Keratinocyte (primary cell): ENCODE results near the gene LZTR1.

Source experiments
- EZH2 ChIP-seq: IDR thresholded peaks from one replicate; pipeline ENCODE4 v1.6.1; 2012; ENCODE audit warnings: inconsistent platforms, mild to moderate bottlenecking, low read length, moderate library complexity
- TF ChIP-seq, protein P1 (sequence below), 3 experiments: IDR thresholded peaks in 1 of 3; conservative IDR thresholded peaks in 1 of 3; optimal IDR thresholded peaks in 1 of 3; 2 replicates in 2 of 3; 3 replicates in 1 of 3; pipeline versions ENCODE3 to v1.5.1; 2011; ENCODE audit warnings: low read length in 3 of 3, mild to moderate bottlenecking in 3 of 3, moderate library complexity in 2 of 3, control low read depth in 1 of 3, inconsistent platforms in 1 of 3; ENCODE audit not compliant: insufficient read depth in 2 of 3; ENCODE audit errors: extremely low read depth in 1 of 3

- TF ChIP-seq, protein P1, sequence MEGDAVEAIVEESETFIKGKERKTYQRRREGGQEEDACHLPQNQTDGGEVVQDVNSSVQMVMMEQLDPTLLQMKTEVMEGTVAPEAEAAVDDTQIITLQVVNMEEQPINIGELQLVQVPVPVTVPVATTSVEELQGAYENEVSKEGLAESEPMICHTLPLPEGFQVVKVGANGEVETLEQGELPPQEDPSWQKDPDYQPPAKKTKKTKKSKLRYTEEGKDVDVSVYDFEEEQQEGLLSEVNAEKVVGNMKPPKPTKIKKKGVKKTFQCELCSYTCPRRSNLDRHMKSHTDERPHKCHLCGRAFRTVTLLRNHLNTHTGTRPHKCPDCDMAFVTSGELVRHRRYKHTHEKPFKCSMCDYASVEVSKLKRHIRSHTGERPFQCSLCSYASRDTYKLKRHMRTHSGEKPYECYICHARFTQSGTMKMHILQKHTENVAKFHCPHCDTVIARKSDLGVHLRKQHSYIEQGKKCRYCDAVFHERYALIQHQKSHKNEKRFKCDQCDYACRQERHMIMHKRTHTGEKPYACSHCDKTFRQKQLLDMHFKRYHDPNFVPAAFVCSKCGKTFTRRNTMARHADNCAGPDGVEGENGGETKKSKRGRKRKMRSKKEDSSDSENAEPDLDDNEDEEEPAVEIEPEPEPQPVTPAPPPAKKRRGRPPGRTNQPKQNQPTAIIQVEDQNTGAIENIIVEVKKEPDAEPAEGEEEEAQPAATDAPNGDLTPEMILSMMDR (optimal IDR thresholded peaks at IDR 0.05 in 1 of 3, IDR thresholded peaks at IDR 0.05 in 1 of 3, conservative IDR thresholded peaks at IDR 0.05 in 1 of 3; ENCODE audit: extremely low read depth in 1 of 3, insufficient read depth in 2 of 3, low read length in 3 of 3): no peak
- no peak for TF ChIP-seq EZH2
Observed at GRCh38 chr22:21022507-21022906, 40.4 kb downstream of the LZTR1 start.
